Fibroblast of lung (primary cell): ENCODE measurements around the gene IL10RA.

ENCODE experiments used
- EZH2 ChIP-seq: IDR thresholded peaks from 2 replicates; pipeline ENCODE4 v1.5.1; 2012; ENCODE audit warnings: low read length, control low read depth, mild to moderate bottlenecking; ENCODE audit errors: missing control alignments
- TF ChIP-seq, protein P1 (sequence below), 2 donors: IDR thresholded peaks in 1 of 2; conservative IDR thresholded peaks in 1 of 2; 1 replicate in 1 of 2; 2 replicates in 1 of 2; pipeline ENCODE4 v1.5.1; 2011 to 2012; ENCODE audit warnings: low read length in 2 of 2, control low read depth in 1 of 2, inconsistent platforms in 1 of 2, low read depth in 1 of 2, mild to moderate bottlenecking in 1 of 2

DNA sequence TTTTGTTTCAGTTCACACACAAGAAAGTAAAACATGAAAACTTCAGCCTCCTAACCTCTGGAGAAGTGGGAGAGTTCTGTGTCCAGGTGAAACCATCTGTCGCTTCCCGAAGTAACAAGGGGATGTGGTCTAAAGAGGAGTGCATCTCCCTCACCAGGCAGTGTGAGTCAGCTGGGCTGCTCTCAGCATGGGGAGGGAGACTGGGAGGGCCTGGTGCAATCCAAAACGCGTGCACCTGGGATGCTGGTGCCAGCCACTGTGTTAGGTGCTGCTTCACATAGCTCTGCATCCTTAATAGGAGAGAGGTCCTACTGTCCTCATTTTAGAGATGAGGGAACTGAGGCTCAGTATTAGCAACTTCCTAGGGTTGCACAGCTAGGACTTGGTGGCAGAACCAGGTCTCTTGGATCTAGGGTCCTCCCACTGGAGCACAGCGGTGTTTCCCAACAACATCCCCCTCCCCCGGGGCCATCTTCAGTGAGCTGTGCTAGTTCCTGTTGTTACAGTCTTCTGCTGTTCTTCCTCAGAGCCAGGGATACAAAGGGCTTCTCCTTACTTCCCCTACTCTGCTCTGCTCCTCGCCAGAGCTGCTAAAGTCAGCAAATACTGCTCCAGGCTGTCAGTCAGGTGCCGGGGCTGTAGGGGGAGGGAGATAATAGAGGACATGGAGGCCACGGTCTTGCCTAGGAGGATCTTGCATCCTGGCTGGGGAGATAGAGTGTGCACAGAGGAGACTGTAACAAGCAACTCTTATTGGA, 8.0 kb downstream of the IL10RA start:
- TF ChIP-seq, protein P1, sequence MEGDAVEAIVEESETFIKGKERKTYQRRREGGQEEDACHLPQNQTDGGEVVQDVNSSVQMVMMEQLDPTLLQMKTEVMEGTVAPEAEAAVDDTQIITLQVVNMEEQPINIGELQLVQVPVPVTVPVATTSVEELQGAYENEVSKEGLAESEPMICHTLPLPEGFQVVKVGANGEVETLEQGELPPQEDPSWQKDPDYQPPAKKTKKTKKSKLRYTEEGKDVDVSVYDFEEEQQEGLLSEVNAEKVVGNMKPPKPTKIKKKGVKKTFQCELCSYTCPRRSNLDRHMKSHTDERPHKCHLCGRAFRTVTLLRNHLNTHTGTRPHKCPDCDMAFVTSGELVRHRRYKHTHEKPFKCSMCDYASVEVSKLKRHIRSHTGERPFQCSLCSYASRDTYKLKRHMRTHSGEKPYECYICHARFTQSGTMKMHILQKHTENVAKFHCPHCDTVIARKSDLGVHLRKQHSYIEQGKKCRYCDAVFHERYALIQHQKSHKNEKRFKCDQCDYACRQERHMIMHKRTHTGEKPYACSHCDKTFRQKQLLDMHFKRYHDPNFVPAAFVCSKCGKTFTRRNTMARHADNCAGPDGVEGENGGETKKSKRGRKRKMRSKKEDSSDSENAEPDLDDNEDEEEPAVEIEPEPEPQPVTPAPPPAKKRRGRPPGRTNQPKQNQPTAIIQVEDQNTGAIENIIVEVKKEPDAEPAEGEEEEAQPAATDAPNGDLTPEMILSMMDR (conservative IDR thresholded peaks at IDR 0.05 in 1 of 2, IDR thresholded peaks at IDR 0.05 in 1 of 2; ENCODE audit: low read depth in 1 of 2, low read length in 2 of 2), result no peak
- no peak for TF ChIP-seq EZH2
